HepG2 (cell line): ENCODE measurements around the gene CCDC102B. TPM values are rescaled to one million over a fixed set of nuclear protein-coding genes. Genes with fewer than 3 reads are reported as not detected.

Experiments
- ATAC-seq: fragments of 200-7000 bp; cut with Tn5 transposase; 3 replicates; pipeline ENCODE4 v1.9.1; 2020; ENCODE audit warnings: mild to moderate bottlenecking, moderate library complexity
- BruUV-seq: library from RNA; stranded (reverse); fragments of 400-500 nt; replicated peaks from 2 replicates; lab custom pipeline; 2021; lab: Mats Ljungman, UMichigan
- CTCF ChIA-PET: fragments of 300-600 bp; formaldehyde crosslinking; extraction: SDS; loops from one replicate; lab custom pipeline; 2021; ENCODE audit warnings: low total read pairs, inconsistent platforms, low intra/inter-chr PET ratio; lab: Yijun Ruan, JAX
- POLR2A ChIA-PET: fragments of 350-600 bp; sonication (Branson Sonifier 250); formaldehyde crosslinking; loops from one replicate; lab custom pipeline; 2020; ENCODE audit warnings: antibody characterized with exemption, inconsistent platforms; lab: Yijun Ruan, JAX
- DNase-seq: peaks from one replicate; pipeline ENCODE4 v3.0.0-alpha.2; 2015; ENCODE audit warnings: low spot score
- FAIRE-seq: peaks from 3 replicates; lab custom pipeline; 2011; peaks lifted over from hg19 to GRCh38; lab: Jason Lieb, UNC
- H2AFZ ChIP-seq: one replicate; pipeline ENCODE4 v1.6.1; 2011; ENCODE audit warnings: low read length, inconsistent platforms
- H3K27ac ChIP-seq: fragments of 300-600 bp; 3 replicates; pipeline ENCODE4 v1.8.0; 2011; ENCODE audit warnings: mixed run types, mild to moderate bottlenecking, mixed read lengths, low read length, inconsistent platforms; ENCODE audit not compliant: insufficient read depth; ENCODE audit errors: extremely low read length
- H3K27me3 ChIP-seq, 2 experiments: fragments of 200-600 bp in 1 of 2; 2 replicates in 1 of 2; 3 replicates in 1 of 2; pipeline versions ENCODE4 v1.6.0 to v1.8.0; 2011; ENCODE audit warnings: low read length in 2 of 2, mild to moderate bottlenecking in 2 of 2, moderate library complexity in 2 of 2, inconsistent platforms in 1 of 2; ENCODE audit not compliant: insufficient read depth in 2 of 2, control insufficient read depth in 1 of 2
- H3K36me3 ChIP-seq, 2 experiments: fragments of 200-600 bp in 1 of 2; replicated peaks in 1 of 2; 2 replicates in 1 of 2; 3 replicates in 1 of 2; pipeline versions ENCODE4 v1.5.1 to v1.8.0; 2011; ENCODE audit warnings: low read length in 2 of 2, inconsistent platforms in 1 of 2; ENCODE audit not compliant: insufficient read depth in 2 of 2, control insufficient read depth in 1 of 2
- H3K4me1 ChIP-seq: 2 replicates; pipeline ENCODE4 v1.5.1; 2012; ENCODE audit warnings: low read length, inconsistent platforms; ENCODE audit not compliant: insufficient read depth
- H3K4me2 ChIP-seq: 2 replicates; pipeline ENCODE4 v1.6.0; 2011; ENCODE audit warnings: low read depth, low read length, inconsistent platforms
- H3K4me3 ChIP-seq, 3 experiments: fragments of 200-600 bp in 1 of 3; sonication (generic), shearing (Covaris generic) in 1 of 3; replicated peaks in 1 of 3; 2 replicates each; pipeline ENCODE4 v1.5.1; 2011 to 2016; ENCODE audit warnings: low read length in 3 of 3, inconsistent platforms in 2 of 3, low read depth in 2 of 3, mild to moderate bottlenecking in 2 of 3, control low read depth in 1 of 3, mixed read lengths in 1 of 3; ENCODE audit not compliant: insufficient read depth in 1 of 3
- H3K79me2 ChIP-seq: one replicate; pipeline ENCODE4 v1.6.1; 2011; ENCODE audit warnings: low read length, inconsistent platforms; ENCODE audit not compliant: insufficient read depth
- H3K9ac ChIP-seq: 2 replicates; pipeline ENCODE4 v1.6.0; 2011; ENCODE audit warnings: mild to moderate bottlenecking, low read depth, low read length, inconsistent platforms; ENCODE audit not compliant: insufficient read depth
- H3K9me3 ChIP-seq: 2 replicates; pipeline ENCODE4 v1.5.1; 2012; ENCODE audit warnings: mild to moderate bottlenecking, low read length
- H4K20me1 ChIP-seq: 2 replicates; pipeline ENCODE4 v1.6.0; 2011; ENCODE audit warnings: inconsistent platforms, mild to moderate bottlenecking, low read length, moderate library complexity; ENCODE audit not compliant: insufficient read depth
- BCL6 ChIP-seq: IDR thresholded peaks from 2 replicates; pipeline ENCODE4 v1.6.1; 2016; ENCODE audit warnings: missing genetic modification reagents, missing compliant biosample characterization
- FOXK2 ChIP-seq: fragments of 450-650 bp; IDR thresholded peaks from 2 replicates; pipeline ENCODE4 v1.6.1; 2016
- HES4 ChIP-seq: sonication (generic); formaldehyde crosslinking; IDR thresholded peaks from 2 replicates; pipeline ENCODE4 v1.9.0; 2021; ENCODE audit warnings: mild to moderate bottlenecking, missing genetic modification reagents, borderline replicate concordance
- MEF2D ChIP-seq: sonication (generic); formaldehyde crosslinking; IDR thresholded peaks from 2 replicates; pipeline ENCODE4 v1.5.1; 2020; ENCODE audit warnings: mild to moderate bottlenecking, missing genetic modification reagents
- NFE2L1 ChIP-seq: sonication (generic); formaldehyde crosslinking; IDR thresholded peaks from 2 replicates; pipeline ENCODE4 v1.4.0; 2020; ENCODE audit warnings: missing genetic modification reagents, mild to moderate bottlenecking, borderline replicate concordance
- PHF21A ChIP-seq: sonication (generic); formaldehyde crosslinking; IDR thresholded peaks from 2 replicates; pipeline ENCODE4 v1.5.0; 2020; ENCODE audit warnings: mild to moderate bottlenecking, missing genetic modification reagents
- SIN3B ChIP-seq: fragments of 150-350 bp; IDR thresholded peaks from 2 replicates; pipeline ENCODE4 v1.6.1; 2014; ENCODE audit warnings: low read length
- SIX4 ChIP-seq: sonication (generic); formaldehyde crosslinking; IDR thresholded peaks from 2 replicates; pipeline ENCODE4 v1.4.0; 2020; ENCODE audit warnings: missing genetic modification reagents
- TAF15 ChIP-seq: fragments of 200-400 bp; formaldehyde crosslinking; IDR thresholded peaks from one replicate; pipeline ENCODE4 v1.6.1; 2018; ENCODE audit warnings: mild to moderate bottlenecking, low read depth, low read length; ENCODE audit not compliant: poor library complexity, severe bottlenecking
- ZC3H4 ChIP-seq: sonication (generic); formaldehyde crosslinking; IDR thresholded peaks from 2 replicates; pipeline ENCODE4 v1.4.0; 2020; ENCODE audit warnings: missing genetic modification reagents, borderline replicate concordance
- ZNF264 ChIP-seq: sonication (generic); formaldehyde crosslinking; IDR thresholded peaks from 2 replicates; pipeline ENCODE4 v1.4.0; 2020; ENCODE audit warnings: missing genetic modification reagents
- ZNF274 ChIP-seq: sonication (generic); formaldehyde crosslinking; IDR thresholded peaks from 2 replicates; pipeline ENCODE4 v1.5.1; 2020; ENCODE audit warnings: mild to moderate bottlenecking, missing genetic modification reagents
- ZNF276 ChIP-seq: sonication (generic); formaldehyde crosslinking; IDR thresholded peaks from 2 replicates; pipeline ENCODE4 v1.4.0; 2020; ENCODE audit warnings: mild to moderate bottlenecking, low read depth, missing genetic modification reagents
- ZNF451 ChIP-seq: sonication (generic); formaldehyde crosslinking; IDR thresholded peaks from 2 replicates; pipeline ENCODE4 v1.5.0; 2020; ENCODE audit warnings: mild to moderate bottlenecking, missing genetic modification reagents
- ZNF510 ChIP-seq: sonication (generic); formaldehyde crosslinking; IDR thresholded peaks from 2 replicates; pipeline ENCODE4 v1.4.0; 2020; ENCODE audit warnings: low read depth, mild to moderate bottlenecking, missing genetic modification reagents
- ZNF672 ChIP-seq: sonication (generic); formaldehyde crosslinking; IDR thresholded peaks from 2 replicates; pipeline ENCODE4 v1.8.1; 2022; ENCODE audit warnings: missing genetic modification reagents
- WGBS: methylation state at CpG from one replicate; pipeline ENCODE4 v1.1.6; 2017; ENCODE audit warnings: low lambda C conversion rate; 5-methylcytosine and 5-hydroxymethylcytosine counted together
- in situ Hi-C: cut with HindIII; loops from 2 replicates; pipeline ENCODE4 v1.10.0; 2017; ENCODE audit warnings: low pct_unique_long_range_greater_than_20kb; ENCODE audit not compliant: extremely low pct_ligation_motif_present
- intact Hi-C: fragments of 100-400 bp; cut with micrococcal nuclease; formaldehyde crosslinking; loops from one replicate; pipeline ENCODE4 v1.10.0; 2022; ENCODE audit not compliant: unreplicated experiment
- polyA plus RNA-seq, 8 experiments: library from polyadenylated mRNA; depleted of rRNA in 3 of 8; stranded (reverse) in 7 of 8; unstranded in 1 of 8; fragments of >200 nt; fragmentation: Illumina TruSeq in 4 of 8; extraction: Trizol in 4 of 8; gene quantifications; 2 replicates each; pipeline versions ENCODE4 v1.2.1 to v1.2.3, GENCODE V29; 2011 to 2016; ENCODE audit warnings: low read depth in 4 of 8, missing spikeins in 1 of 8, mixed read lengths in 1 of 8; ENCODE audit not compliant: insufficient read depth in 1 of 8
- total RNA-seq, 5 experiments: library from RNA; depleted of rRNA; stranded (reverse); fragments of >200 nt; fragmentation: Illumina TruSeq; extraction: Trizol; gene quantifications; 2 replicates each; pipeline ENCODE4 v1.2.3, GENCODE V29; 2016; ENCODE audit warnings: low read depth in 1 of 5
- TF ChIP-seq, protein P1 (sequence below): sonication (generic); formaldehyde crosslinking; IDR thresholded peaks from 2 replicates; pipeline ENCODE4 v1.4.0; 2020; ENCODE audit warnings: missing genetic modification reagents
- TF ChIP-seq, protein P2 (sequence below): sonication (generic); formaldehyde crosslinking; conservative IDR thresholded peaks from 2 replicates; pipeline ENCODE4 v1.8.0; 2022; ENCODE audit warnings: missing genetic modification reagents
- TF ChIP-seq, protein P3 (sequence below): sonication (generic); formaldehyde crosslinking; IDR thresholded peaks from 2 replicates; pipeline ENCODE4 v1.5.0; 2020; ENCODE audit warnings: missing genetic modification reagents

The CCDC102B gene
- total and polyA plus RNA-seq, 2 of the 13 experiments (the other 11 are each of a cell fraction or from before 2014, with no cell fraction given) = 2.3 to 3.7 TPM

GRCh38 chr18:69097349-69097748 is 299.5 kb downstream of the CCDC102B start:
- ChIA-PET POLR2A (no interaction called here), CTCF (no interaction called here)
- intact Hi-C loops (no loop called here), in situ Hi-C loops (no loop called here)
- H3K4me2 ChIP-seq = no peak overlapping the region
- H3K4me1 ChIP-seq = no peaks in the 10 kb centered on the region
- H3K9ac ChIP-seq = no peak overlapping the region
- TF ChIP-seq, protein P1, sequence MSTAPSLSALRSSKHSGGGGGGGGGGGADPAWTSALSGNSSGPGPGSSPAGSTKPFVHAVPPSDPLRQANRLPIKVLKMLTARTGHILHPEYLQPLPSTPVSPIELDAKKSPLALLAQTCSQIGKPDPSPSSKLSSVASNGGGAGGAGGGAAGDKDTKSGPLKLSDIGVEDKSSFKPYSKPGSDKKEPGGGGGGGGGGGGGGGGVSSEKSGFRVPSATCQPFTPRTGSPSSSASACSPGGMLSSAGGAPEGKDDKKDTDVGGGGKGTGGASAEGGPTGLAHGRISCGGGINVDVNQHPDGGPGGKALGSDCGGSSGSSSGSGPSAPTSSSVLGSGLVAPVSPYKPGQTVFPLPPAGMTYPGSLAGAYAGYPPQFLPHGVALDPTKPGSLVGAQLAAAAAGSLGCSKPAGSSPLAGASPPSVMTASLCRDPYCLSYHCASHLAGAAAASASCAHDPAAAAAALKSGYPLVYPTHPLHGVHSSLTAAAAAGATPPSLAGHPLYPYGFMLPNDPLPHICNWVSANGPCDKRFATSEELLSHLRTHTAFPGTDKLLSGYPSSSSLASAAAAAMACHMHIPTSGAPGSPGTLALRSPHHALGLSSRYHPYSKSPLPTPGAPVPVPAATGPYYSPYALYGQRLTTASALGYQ (CRISPR knock-in tag) = no peak
- TF ChIP-seq PHF21A (CRISPR knock-in tag) (no peak), ZNF451 (CRISPR knock-in tag) (no peak), ZNF672 (CRISPR knock-in tag) (no peak), ZC3H4 (no peak), NFE2L1 (no peak), ZNF274 (CRISPR knock-in tag) (no peak), ZNF276 (no peak), HES4 (CRISPR knock-in tag) (no peak), SIN3B (no peak), ZNF510 (CRISPR knock-in tag) (no peak), SIX4 (CRISPR knock-in tag) (no peak), ZNF264 (CRISPR knock-in tag) (no peak), TAF15 (no peak), FOXK2 (no peak), MEF2D (no peak), BCL6 (no peak)
- TF ChIP-seq, protein P2, sequence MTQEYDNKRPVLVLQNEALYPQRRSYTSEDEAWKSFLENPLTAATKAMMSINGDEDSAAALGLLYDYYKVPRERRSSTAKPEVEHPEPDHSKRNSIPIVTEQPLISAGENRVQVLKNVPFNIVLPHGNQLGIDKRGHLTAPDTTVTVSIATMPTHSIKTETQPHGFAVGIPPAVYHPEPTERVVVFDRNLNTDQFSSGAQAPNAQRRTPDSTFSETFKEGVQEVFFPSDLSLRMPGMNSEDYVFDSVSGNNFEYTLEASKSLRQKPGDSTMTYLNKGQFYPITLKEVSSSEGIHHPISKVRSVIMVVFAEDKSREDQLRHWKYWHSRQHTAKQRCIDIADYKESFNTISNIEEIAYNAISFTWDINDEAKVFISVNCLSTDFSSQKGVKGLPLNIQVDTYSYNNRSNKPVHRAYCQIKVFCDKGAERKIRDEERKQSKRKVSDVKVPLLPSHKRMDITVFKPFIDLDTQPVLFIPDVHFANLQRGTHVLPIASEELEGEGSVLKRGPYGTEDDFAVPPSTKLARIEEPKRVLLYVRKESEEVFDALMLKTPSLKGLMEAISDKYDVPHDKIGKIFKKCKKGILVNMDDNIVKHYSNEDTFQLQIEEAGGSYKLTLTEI = no peak
- TF ChIP-seq, protein P3, sequence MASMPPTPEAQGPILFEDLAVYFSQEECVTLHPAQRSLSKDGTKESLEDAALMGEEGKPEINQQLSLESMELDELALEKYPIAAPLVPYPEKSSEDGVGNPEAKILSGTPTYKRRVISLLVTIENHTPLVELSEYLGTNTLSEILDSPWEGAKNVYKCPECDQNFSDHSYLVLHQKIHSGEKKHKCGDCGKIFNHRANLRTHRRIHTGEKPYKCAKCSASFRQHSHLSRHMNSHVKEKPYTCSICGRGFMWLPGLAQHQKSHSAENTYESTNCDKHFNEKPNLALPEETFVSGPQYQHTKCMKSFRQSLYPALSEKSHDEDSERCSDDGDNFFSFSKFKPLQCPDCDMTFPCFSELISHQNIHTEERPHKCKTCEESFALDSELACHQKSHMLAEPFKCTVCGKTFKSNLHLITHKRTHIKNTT (CRISPR knock-in tag) = no peak
- H2AFZ ChIP-seq = peak overlapping the region; percentile 19
- H3K79me2 ChIP-seq = no peaks in the 10 kb centered on the region
- H3K27ac ChIP-seq = no peak overlapping the region
- H3K9me3 ChIP-seq = no peaks in the 10 kb centered on the region
- DNase-seq (no peak), FAIRE-seq (no peak), ATAC-seq (no peak)
- no peaks in the 10 kb centered on the region for H3K36me3 ChIP-seq
- 34% methylated on average over 4 of the region's 4 CpGs for WGBS
- BruUV-seq = no TSS peak
- no peaks in the 10 kb centered on the region for H3K27me3 ChIP-seq
- H4K20me1 ChIP-seq = no peaks in the 10 kb centered on the region
- no peak overlapping the region for H3K4me3 ChIP-seq
